Fibroblast of the conjunctiva (primary cell): ENCODE results near the gene KIAA1549.
"Not testable (repeated sequence)": the region's sequence is repeated elsewhere in the genome, so short reads cannot be mapped to it uniquely, and the experiment has no call there.

ENCODE experiments used
- DNase-seq: peaks from one replicate; pipeline ENCODE4 v3.0.0-alpha.2; 2010; ENCODE audit warnings: low read depth

KIAA1549 gene

DNA sequence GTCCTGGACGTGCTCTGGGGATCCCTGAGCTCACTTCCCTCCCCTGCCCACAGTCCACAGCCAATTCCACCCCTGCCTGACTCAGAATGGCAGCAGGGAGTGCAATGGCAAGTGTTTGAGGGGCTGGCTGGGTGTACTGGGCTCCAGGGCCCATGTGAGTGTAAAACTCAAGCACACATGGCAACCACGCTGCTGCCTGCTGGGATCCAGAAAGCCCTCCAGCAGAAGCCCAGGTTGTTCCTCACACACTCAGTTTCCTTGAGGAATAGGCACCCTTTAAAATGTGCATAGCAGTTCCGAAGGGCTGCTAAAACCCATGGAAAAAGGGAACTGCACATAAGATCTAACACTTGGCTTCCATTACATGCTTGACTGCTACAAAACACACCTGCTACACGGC is 171.8 kb downstream of the KIAA1549 start:
- no peak for DNase-seq

DNA sequence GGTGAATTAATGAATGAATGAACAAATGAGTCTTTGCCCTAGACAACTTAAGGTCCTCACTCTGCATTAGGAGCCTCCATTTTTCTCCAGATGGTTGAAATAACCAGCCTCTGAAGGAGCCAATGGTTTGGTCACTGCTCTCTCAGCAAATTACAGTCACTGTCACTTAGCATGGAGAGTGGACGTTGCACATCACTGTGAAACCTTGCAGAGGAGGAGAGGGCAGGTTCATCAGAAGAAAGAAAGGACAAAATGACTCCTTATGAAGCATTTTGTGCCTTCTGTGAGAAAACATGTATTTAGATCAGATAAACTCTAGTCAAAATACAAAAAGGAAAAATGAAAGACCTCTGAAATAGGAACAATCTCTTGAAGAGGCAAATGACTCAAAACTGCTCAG is 176.6 kb downstream of the KIAA1549 start:
- no peak for DNase-seq

DNA sequence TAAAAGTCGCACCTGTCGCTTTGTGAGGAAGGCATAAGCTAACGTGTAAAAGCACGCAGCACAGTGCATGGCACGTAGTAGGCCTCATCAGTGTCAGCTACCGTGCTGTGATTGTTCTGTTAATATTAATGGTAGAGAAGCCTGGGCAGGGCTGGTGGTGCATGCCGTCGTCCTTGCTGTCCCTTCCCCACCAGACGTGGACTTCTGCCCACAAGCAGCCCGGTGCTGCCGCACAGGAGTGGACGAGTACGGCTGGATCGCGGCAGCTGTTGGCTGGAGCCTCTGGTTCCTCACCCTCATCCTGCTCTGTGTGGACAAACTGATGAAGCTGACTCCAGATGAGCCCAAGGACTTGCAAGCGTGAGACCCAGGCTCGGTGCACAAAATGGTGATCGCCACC is 178.5 kb downstream of the KIAA1549 start:
- DNase-seq, result no peak

DNA sequence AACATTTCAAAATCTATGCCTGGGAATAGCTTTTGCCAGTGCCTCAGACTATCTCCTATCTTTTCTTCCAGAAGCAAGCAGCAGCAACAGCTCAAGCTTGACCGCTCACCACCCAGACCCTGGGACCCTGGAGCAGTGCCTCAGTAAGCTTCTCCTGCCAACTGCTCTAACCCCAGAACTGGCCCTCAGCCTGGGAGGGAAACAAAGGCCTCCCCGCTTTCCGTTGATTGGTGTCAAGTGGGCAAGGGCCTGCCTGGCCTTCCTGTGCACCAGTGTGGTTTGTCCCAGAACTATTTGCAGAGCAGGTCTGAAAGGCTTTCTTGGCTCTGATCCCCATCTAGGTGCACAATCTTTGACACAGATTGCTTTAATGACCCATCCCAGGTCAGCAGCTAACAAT is 179.9 kb downstream of the KIAA1549 start:
- no peak for DNase-seq

DNA sequence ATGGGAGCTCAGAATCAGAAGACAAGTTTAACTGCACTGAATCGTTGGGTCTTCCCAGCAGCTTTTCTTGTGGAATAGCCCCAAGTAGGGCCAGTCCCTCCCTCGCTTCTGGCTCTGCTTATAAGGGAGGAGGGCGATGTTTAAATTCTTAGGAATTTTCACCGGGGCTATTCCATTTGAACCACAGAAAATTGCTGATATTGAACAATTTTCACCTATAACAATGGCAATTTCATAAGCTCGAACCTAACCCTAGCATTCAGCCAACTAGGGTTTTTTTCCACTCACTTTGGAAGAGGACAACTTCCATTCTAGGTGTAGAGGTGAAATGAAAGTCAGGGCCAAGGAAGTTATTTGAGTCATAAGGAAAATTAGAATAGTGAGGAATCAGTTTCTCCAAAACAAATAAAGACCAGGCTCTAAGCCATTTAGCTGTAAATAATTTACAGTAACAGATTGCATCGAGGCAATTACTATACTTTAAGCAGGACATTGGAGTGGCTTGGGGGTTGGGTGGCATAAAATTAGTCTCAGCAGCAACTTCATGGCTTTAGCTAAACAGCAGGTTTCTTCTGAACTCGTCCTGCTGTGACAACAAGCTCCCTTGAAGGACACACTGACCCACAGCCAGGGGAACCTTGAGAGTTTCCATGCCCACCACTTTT is 181.7 kb downstream of the KIAA1549 start:
- DNase-seq, result no peak

DNA sequence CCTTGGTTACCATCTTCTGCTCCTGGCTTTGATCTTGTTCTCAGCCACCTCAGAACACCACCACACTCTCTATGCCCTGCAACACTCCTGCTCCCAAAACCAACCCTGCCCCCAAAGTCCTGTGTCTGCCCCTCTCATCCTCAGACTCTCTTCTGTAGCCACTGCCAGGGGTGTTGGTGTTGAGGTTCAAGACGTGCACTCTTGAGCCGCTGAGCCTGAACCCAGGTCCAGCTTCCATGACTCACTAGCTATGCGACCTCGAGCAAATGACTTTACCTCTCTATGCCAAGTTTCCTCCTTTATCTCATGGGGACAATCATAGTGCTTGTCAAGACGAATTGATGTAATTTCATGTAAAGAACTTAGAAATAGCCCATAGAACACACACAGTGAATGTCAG is 182.4 kb downstream of the KIAA1549 start:
- no peak for DNase-seq

DNA sequence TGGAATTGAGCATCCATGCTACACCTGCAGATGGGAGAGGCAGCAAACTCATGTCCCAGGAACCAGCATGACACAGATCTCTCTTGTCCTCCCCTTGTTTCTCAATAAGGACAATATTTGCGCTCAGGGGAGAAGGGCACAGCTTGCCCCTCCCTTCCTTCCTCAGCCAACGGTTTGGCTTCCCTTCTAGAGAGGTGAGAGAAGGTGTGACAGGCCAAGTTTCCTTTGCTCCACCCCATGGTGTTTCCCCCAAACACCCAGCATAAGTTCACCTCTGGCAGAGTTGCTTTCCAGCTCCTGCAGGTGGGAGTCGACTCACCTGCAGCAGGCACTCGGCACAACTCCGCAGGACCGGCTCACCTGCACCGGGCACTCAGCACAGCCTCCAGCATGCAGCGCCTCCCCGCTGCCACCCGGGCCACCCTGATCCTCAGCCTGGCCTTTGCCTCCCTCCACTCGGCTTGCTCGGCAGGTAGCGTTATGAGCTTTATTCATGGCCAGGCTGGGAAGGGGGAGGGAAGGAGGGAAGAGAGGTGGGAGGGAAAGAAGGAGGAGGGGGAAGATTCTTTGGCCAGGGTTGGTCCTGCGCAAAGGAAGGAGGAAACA is 183.4 kb downstream of the KIAA1549 start, which contains the start of the genes ATP6V0A4 and TMEM213:
Gene ATP6V0A4, minus strand, starts transcription at position 482 of the 606 bp plus-strand sequence. CDS start 26,949 bp downstream, outside the sequence.
Gene TMEM213, plus strand, starts transcription at position 280 of the 606 bp plus-strand sequence. Its CDS starts 111 bp downstream, at position 391.
- no peak for DNase-seq

DNA sequence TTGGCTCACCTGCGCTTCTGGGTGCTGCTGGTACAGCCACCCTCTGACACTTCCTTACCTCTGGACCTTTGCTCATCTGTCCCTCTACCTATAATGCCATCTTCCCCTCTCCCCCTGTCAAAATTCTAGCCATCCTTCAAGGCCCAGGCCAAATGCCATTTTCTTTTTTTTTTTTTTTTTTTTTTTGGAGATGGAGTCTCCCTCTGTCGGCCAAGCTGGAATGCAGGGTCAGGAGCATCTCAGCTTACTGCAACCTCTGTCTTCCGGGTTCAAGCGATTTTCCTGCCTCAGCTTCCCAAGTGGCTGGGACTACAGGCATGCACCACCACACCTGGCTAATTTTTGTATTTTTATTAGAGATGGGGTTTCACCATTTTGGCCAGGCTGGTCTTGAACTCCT is 184.1 kb downstream of the KIAA1549 start:
- not testable (repeated sequence) for DNase-seq

DNA sequence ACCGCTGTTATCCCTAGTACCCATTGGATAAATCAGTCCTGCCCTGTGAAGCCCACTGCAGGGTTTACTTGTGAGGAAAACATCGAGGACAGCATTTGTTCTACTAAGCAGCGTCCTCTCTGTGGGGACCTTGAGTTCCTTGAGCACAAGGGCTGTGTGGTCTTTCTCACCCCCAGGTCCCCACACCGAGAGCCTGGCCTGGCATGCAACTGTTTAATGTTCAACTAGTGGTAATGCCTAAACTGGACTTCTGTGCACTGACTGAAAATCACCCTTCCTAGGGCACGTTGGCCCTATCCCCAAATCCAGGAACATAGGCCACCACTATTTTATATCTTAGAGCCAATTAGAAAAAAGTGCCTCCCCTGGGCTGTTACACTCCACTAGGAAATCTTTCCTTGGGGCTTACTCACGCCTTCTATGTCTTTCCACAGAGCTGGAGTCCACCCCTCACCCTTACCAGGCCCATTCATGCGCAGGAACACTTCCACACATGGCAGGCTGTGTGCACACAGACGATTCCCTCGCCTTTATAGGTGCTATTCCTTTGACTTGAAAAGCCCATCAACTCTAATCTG is 185.1 kb downstream of the KIAA1549 start:
- DNase-seq, result no peak

DNA sequence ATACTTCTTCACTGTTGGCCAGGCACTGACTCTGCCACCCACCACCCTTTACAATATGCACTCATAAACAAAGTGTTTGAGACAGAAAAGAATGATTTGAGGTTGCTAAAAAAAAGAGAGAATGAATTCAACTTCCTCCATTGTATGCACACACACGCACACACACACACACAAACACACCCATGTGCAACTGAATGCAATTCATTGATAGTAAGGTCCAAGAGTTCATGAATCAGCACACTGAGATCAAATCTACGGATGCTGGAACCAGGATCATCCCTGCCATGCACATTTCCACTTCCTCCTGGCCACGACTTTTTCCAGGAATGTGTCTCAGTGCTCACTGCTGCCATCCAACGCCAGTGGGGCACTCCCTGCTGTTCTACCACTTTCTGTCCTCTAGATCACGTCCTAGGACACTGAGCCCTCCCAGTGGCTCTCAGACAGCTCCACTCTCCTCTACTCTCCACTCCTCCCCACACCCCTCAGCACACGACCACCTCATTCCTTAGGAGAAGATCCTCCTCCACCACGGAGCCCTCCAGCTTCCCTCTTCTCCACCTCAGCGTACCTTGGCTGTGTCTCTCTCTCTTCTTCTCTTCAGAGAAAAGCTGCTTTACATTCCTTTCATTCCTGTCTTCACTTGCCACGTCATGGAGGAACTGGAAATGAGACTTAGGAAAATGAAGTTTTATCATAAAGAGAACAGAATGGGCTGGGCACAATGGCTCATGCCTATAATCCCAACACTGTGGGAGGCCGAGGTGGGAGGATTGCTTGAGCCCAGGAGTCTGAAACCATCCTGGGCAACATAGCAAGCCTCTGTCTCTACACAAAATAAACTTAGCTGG is 195.4 kb downstream of the KIAA1549 start:
- DNase-seq, result no peak

DNA sequence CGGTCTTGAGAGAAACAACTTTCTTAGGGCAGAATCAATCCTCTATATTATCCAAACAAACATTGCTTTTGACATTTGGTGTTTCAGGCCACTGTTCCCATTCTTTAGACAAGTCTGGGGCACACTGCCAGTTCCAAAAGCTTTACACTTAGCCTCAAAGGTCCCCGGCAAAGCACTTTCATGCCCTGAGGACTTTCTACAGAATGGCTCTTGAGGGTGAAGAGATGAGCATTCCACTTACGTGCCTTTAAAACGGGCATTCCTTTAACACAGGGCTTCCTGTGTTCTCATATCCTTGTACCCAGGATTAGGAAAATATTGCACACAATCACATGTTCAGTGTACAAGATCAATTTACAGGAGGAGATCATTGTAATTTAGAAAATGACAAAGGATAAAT is 196.5 kb downstream of the KIAA1549 start:
- DNase-seq, result no peak
